Activated CD8-positive, alpha-beta memory T cell treated with anti-CD3 and anti-CD28 coated beads for 4 hours (primary cell): Measurements from ENCODE around the gene NOS3.
A peak's percentile ranks its signal among the peaks of the same experiment; 100 is the strongest.
"Not testable (repeated sequence)": the region's sequence is repeated elsewhere in the genome, so short reads cannot be mapped to it uniquely, and the experiment has no call there.

Experiments used
- DNase-seq, 2 donors: peaks; one replicate each; pipeline ENCODE4 v3.0.0-alpha.2; 2020; ENCODE audit warnings: low read depth in 2 of 2

Gene NOS3

GRCh38 chr7:151035902-151036301, 45.1 kb downstream of the NOS3 start:
- DNase-seq = no peak

GRCh38 chr7:151038951-151039849, 48.4 kb downstream of the NOS3 start:
- peak; percentile 53 to 64 for DNase-seq

DNA sequence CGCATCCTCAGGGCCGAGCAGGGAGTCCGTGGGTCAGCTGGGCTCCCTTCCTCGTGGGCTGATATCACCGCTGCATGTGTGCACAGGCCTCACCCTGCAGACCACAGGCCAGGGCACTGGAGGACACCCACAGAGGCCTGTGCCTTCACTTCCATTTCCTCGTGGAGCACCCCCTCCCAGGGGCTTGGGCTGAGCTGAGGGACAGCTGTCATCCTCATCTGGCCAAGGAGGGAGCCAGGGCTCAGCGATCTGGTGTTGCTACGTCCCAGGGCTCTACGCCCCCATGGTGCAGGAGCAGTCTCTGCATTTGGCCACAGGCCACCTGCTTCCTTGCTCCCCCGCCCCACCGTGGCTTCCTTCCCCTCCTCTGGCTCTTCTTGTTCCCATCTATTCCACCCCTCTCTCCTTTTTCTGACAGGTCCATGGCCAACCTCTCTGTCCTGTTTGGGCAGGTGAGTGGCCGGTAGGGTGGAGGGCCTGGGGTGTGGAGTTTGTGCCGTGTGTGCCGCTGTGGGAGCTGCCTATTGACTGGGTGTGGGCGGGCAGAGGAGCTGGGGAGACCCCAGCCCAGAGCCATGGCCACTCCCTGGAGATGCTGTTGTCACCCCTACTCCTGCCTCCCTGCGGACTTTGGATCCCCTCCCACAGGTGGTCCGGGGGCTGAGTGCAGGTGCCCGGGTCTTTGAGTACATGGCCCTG, 49.2 kb downstream of the NOS3 start:
- no peak for DNase-seq

DNA sequence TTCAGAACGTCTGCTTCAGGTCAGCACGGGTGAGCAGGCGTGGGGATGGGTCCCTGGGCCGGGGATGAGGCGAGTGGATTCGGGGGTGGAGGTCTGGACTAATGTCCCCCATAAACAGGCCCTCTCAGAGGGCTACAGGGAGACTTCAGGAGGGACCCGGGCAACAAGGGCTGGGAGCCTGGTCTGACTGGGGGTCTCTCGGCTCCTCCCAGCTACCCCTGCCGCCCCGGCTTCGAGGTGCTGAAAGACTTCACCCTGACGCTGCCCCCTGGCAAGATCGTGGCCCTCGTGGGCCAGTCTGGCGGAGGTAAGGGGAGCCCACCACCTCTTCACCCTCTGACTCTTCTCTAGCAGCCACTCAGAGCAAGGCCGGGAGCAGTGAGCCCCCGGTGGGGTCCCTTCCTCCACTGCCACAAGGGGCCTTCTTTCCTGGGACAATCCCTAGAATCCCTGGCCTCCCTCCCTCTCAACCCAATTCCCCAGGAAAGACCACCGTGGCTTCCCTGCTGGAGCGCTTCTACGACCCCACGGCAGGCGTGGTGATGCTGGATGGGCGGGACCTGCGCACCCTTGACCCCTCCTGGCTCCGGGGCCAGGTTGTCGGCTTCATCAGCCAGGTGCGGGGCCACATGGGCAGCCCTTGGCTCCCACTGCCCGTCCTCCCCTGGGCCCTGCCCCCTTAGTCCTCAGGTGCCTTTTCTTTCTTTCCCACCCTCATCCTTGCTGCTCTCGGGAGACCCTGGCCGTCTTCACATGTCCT, 50.0 kb downstream of the NOS3 start:
- DNase-seq = no peak

DNA sequence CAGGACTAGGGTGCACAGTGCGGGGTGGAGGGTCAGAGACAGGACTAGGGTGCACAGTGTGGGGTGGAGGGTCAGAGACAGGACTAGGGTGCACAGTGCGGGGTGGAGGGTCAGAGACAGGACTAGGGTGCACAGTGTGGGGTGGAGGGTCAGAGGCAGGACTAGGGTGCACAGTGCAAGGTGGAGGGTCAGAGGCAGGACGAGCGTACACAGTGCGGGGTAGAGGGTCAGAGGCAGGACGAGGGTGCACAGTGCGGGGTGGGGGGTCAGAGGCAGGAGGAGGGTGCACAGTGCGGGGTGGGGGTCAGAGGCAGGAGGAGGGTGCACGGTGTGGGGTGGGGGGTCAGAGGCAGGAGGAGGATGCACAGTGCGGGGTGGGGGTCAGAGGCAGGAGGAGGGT, 52.6 kb downstream of the NOS3 start:
- DNase-seq = not testable (repeated sequence)

DNA sequence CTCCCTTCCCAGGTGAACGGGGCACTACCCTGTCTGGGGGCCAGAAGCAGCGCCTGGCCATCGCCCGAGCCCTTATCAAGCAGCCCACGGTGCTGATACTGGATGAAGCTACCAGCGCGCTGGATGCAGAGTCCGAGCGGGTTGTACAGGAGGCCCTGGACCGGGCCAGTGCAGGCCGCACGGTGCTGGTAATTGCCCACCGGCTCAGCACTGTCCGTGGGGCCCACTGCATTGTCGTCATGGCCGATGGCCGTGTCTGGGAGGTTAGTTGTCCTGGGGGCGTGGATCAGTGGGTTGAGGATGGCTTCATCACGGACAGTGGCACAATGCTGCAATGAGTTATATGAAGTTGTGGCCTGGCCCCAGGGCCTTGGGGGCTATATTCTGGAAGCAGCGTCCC, 53.1 kb downstream of the NOS3 start:
- DNase-seq = no peak

DNA sequence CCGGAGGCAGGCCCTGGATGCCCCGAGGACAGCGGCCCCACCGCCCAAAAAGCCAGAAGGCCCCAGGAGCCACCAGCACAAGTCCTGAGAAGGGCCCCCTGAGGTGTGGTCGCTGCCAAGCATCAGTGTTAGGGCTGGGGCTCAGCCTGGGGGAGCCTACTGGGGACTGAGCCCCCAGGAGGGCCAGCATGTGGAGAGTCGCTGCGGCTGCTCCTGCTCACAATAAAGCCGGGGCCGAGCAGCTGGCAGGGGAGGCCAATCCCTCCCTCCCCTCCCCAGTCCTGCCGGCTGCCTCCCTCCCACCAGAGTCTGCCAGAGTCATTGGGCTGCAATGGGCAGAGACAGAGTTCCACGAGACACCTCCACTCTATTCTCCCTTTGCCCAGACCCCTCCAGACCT, 54.4 kb downstream of the NOS3 start:
- DNase-seq = no peak

DNA sequence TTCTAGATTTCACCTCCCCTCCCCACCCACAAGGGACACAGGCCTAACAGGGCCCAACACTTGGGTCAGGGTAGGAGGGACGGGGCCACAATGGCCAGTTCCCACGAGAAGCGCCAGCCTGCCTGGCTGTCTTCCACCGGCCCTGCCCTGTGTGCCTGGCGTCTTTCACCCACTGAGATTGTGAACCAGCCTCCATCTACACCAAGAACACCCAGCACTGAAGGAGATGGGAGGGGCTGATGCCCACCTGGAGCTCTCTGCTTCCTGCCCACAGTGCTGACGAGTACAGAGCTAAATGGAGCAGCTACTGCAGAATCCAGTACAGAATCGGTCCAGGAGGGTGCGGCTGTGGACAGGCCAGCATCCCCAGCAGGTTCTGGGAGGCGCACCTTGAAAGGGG, 55.1 kb downstream of the NOS3 start:
- DNase-seq = no peak

- no peak for DNase-seq
These were observed 56.1 kb downstream of the NOS3 start for GRCh38 chr7:151046603-151047573.

DNA sequence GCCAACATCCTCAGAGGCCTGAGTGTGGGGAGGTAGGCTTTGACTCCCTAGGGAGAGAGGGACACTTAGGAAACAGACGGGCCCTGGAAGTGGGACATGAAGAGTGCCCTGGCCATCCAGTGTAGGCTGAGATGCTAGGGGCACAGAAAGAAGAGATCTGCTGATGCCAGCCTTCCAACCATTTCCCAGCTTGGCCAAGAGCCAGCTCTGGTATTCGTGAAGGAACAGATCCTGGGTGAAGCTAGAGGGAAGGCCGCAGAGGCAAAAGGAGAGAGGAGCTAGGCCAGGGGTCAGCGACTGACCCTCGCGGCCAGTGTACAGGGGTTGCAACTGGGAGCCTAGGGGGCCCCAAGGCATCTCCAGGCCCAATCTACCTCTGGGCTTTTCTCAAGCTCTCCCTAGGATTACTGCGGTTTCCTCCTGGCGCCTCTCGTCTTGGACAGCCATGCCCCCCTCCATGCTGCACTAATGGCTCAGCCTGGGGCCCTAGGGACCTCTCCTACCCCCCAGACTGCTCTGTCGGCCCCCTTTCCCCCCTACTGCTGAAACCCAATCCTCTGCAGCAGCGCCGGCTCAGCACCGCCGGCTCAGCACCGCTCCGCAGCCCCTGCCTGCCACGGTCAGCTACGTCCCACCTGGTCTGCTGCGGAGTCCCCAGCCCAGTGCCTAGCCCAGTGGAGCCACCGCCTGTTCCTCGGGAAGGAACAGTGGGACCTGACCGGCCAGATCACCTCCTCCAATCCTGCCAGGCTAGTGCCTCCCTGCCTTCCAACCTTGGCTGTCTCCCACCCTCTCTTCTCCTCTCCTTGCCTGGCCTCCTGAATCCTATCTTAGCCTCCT, 57.4 kb downstream of the NOS3 start, which contains the start of gene ASIC3:
Gene ASIC3, plus strand, starts transcription at position 556 of the 840 bp plus-strand sequence. CDS start 355 bp downstream, outside the sequence.
- no peak for DNase-seq

DNA sequence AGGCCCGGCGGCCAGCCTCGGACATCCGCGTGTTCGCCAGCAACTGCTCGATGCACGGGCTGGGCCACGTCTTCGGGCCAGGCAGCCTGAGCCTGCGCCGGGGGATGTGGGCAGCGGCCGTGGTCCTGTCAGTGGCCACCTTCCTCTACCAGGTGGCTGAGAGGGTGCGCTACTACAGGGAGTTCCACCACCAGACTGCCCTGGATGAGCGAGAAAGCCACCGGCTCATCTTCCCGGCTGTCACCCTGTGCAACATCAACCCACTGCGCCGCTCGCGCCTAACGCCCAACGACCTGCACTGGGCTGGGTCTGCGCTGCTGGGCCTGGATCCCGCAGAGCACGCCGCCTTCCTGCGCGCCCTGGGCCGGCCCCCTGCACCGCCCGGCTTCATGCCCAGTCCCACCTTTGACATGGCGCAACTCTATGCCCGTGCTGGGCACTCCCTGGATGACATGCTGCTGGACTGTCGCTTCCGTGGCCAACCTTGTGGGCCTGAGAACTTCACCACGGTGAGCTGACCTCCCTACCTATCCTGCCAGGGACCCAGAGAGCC, 58.2 kb downstream of the NOS3 start:
- no peak for DNase-seq

DNA sequence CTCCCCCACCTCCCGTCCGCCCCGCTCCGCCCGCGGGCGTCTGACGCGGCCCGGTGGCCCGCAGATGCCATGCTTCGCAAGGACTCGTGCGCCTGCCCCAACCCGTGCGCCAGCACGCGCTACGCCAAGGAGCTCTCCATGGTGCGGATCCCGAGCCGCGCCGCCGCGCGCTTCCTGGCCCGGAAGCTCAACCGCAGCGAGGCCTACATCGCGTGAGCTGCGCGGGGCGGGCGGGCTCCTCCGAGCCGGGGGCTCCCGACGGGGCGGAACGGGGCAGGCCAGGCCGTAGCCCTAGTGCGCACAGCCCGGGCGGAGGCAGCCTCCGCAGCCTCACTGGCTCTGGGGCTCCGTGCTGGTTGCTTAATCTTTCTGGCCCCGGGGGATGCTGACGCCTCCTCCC, 60.3 kb downstream of the NOS3 start:
- DNase-seq = no peak

GRCh38 chr7:151053096-151053495, 62.3 kb downstream of the NOS3 start:
- DNase-seq = no peak

GRCh38 chr7:151053751-151054150, 62.9 kb downstream of the NOS3 start:
- DNase-seq = no peak

GRCh38 chr7:151056283-151056665, 65.5 kb downstream of the NOS3 start:
- no peak for DNase-seq

GRCh38 chr7:151056666-151057505, 66.1 kb downstream of the NOS3 start:
- no peak for DNase-seq

DNA sequence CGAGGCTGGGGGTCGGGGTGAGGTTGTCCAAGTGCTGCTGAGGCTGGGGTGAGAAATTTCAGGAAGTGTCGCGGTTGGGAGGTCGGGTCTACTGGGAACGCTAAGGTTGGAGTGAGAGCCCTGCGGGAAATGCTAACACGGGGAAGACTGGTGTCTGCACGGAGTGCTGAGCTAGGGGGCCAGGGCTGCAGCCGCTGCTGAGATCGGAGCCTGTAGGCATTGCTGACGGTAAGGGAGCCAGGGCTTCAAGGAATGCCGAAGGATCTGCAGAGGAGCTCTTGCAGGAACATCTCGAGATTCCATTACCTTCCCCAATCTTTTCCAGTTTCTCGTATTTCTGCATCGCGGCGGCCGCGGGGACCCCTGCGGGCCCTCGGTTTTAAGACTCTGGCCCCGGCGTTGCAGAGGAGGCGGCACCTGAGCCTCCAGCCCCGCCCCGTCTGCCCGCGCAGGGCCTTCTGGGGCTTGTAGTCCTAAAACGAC, 66.7 kb downstream of the NOS3 start, which contains the start of gene CDK5:
Gene CDK5, minus strand, starts transcription at position 392 of the 483 bp plus-strand sequence. Its CDS starts 49 bp downstream, at position 343.
- DNase-seq = no peak

DNA sequence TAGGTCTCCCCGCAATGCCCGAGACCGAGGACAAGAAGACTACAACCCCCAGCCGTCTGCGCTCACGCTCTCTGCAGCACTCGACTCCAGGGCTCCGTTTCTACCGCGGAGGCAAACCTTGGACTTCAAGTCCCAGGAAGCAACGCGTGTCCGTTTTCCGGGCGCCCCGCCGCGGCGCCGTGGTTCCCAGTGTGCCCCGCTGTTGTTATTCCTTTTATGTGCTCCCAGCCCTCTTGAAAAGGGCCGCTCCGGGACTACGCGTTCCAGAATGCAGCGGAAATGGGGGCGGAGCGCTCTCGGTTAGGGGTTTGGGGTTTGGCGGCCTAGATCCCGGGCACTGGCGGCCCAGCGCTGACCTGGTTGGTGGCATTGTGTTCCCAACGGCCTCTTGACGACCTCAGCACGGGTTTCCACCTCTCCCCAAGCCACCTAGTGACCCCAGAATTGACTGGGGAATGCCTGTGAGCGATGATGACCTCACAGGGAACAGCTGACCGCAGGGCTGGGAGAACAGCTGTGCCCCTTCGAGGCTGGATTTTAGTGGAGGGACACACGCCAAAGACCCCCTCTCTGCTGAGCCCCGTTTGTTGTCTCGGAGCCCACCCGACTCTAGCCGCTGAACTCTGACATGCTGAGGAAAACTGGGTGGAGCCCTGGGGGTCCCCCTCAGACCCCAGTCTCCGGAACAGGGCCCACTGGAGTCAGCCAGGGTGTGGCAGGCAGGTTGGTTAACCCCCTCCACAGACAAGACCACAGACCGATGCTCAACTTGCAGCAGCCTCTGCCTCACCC, 67.4 kb downstream of the NOS3 start:
- DNase-seq = peak; percentile 93 to 95
